ENCODE data around the gene ADCY1. TPM values are rescaled to one million over a fixed set of nuclear protein-coding genes. Genes with fewer than 3 reads are reported as not detected.

Gene ADCY1
- total and polyA plus RNA-seq, 2 donors (not counting 3 experiments of a cell fraction or from before 2014, with no cell fraction given): 0.52 to 1.6 TPM

DNA sequence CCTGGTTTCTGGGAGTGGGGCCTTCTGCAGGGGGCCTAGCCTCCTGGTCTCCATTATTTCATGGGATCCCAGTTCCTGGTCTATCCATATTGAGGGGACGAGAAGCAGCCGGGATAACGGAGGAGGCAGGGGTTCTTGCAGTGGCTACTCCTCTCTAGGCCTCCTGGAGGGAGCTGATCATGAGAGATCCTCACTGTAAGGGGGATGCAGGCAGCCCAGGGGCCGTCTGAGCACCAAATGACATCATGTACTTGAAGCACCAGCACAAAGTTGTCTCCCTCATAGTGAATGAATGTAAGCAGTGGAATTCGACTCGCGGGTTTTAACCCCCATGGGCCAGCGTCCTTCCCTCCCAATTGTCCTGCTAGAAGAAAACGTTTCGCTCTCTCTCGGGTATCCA, 964 bp upstream of the ADCY1 start:
- Histone ChIP-seq H3K9ac (replicated peaks; ENCODE audit: extremely low read depth, insufficient read depth, low read length) (no peak overlapping the region), H4K20me1 (replicated peaks; ENCODE audit: control insufficient read depth, extremely low read depth, insufficient read depth, low read length) (no peaks in the 10 kb centered on the region), H3K27me3 (ENCODE audit: control insufficient read depth in 2 of 2, insufficient read depth in 2 of 2, low read length in 2 of 2) (peaks cover 42 to 43% of the 10 kb centered on the region in 2 experiments), H3K4me3 (replicated peaks in 1 of 3; ENCODE audit: insufficient read depth in 1 of 3, low read depth in 1 of 3, low read length in 3 of 3) (no peak overlapping the region), H3K9me3 (replicated peaks; ENCODE audit: control insufficient read depth, insufficient read depth, low read length) (no peaks in the 10 kb centered on the region), H2AFZ (ENCODE audit: low read depth, low read length) (no peak overlapping the region), H3K36me3 (ENCODE audit: control insufficient read depth in 2 of 2, extremely low read depth in 1 of 2, insufficient read depth in 2 of 2, low read length in 2 of 2) (no peaks in the 10 kb centered on the region), H3K4me2 (ENCODE audit: insufficient read depth, low read length) (no peak overlapping the region), H3K79me2 (ENCODE audit: control insufficient read depth, insufficient read depth, low read length) (no peaks in the 10 kb centered on the region), H3K4me1 (ENCODE audit: control insufficient read depth, extremely low read depth, insufficient read depth, low read length) (peaks cover 7% of the 10 kb centered on the region), H3K27ac (ENCODE audit: insufficient read depth, low read depth, low read length) (no peak overlapping the region), H3K9me1 (replicated peaks; ENCODE audit: control insufficient read depth, extremely low read depth, insufficient read depth, low read length) (no peaks in the 10 kb centered on the region)
- TF ChIP-seq GATA2 (IDR thresholded peaks at IDR 0.05; ENCODE audit: insufficient read depth, insufficient read length, low read depth, low read length) (no peak), JUN (IDR thresholded peaks at IDR 0.05; ENCODE audit: borderline replicate concordance, insufficient read depth, insufficient read length, low read depth) (no peak), FOS (IDR thresholded peaks at IDR 0.05; ENCODE audit: borderline replicate concordance, insufficient read depth, low read length) (no peak), MYC (IDR thresholded peaks at IDR 0.05; ENCODE audit: low read depth, low read length) (no peak), POLR2AphosphoS5 (IDR thresholded peaks at IDR 0.05; ENCODE audit: insufficient read depth, low read depth, low read length) (no peak), CTCF (IDR thresholded peaks at IDR 0.05; ENCODE audit: extremely low read depth in 1 of 2, insufficient read depth in 1 of 2, low read depth in 1 of 2, low read length in 2 of 2) (no peak), EZH2 (IDR thresholded peaks at IDR 0.05; ENCODE audit: borderline replicate concordance, low read depth, low read length, severe bottlenecking) (no peak), POLR2A (IDR thresholded peaks at IDR 0.05; ENCODE audit: low read depth, low read length) (no peak), MAX (IDR thresholded peaks at IDR 0.05; ENCODE audit: insufficient read depth, insufficient read length) (no peak)
- CTCF ChIA-PET: no interaction called here
- no peak for DNase-seq (ENCODE audit: low read depth, low spot score)
- dilution Hi-C loops (cut with MboI; ENCODE audit: extremely low pct_ligation_motif_present, low sequenced_read_pairs): no loop called here
- no TSS peak for BruUV-seq (replicated peaks)
- intact Hi-C loops (cut with micrococcal nuclease): no loop called here
- no peak for FAIRE-seq
- POLR2A ChIA-PET: no interaction called here

All from endothelial cell of umbilical vein (primary cell).